ENCODE data around the gene CTTNBP2.

- TF ChIP-seq ZNF384 (IDR thresholded peaks at IDR 0.05; ENCODE audit: borderline replicate concordance, low read depth, low read length) (no peak), GABPA (IDR thresholded peaks at IDR 0.05; ENCODE audit: low read depth) (no peak), RELA (IDR thresholded peaks at IDR 0.05; ENCODE audit: borderline replicate concordance, partially characterized antibody) (no peak), ZBTB40 (IDR thresholded peaks at IDR 0.05; ENCODE audit: borderline replicate concordance) (no peak), CTCF (IDR thresholded peaks at IDR 0.05 in 2 of 3, conservative IDR thresholded peaks at IDR 0.05 in 1 of 3; ENCODE audit: control insufficient read depth in 2 of 3, extremely low read depth in 1 of 3, insufficient read depth in 1 of 3, low read depth in 3 of 3, low read length in 3 of 3) (no peak), CEBPB (IDR thresholded peaks at IDR 0.05; ENCODE audit: borderline replicate concordance in 1 of 2, low read depth in 2 of 2, low read length in 2 of 2) (no peak), MYC (IDR thresholded peaks at IDR 0.05; ENCODE audit: insufficient read depth, insufficient read length, insufficient replicate concordance, low read length, severe bottlenecking) (no peak), REST (IDR thresholded peaks at IDR 0.05; ENCODE audit: low read depth, low read length) (no peak), SMC3 (IDR thresholded peaks at IDR 0.05; ENCODE audit: borderline replicate concordance, low read length) (no peak), NR2C2 (IDR thresholded peaks at IDR 0.05; ENCODE audit: borderline replicate concordance, control insufficient read depth, insufficient read length, low read depth) (no peak)
Measured at GRCh38 chr7:117807676-117808075, 65.6 kb downstream of the CTTNBP2 start.
